WTC11 (cell line): ENCODE measurements around the gene PPP2R5A. TPM values are rescaled to one million over a fixed set of nuclear protein-coding genes. Genes with fewer than 3 reads are reported as not detected.

ENCODE experiments used
- ATAC-seq: fragments of 200-7000 bp; cut with Tn5 transposase; 2 replicates; pipeline ENCODE4 v1.10.0; 2021; ENCODE audit warnings: mild to moderate bottlenecking, moderate library complexity
- Bru-seq: library from RNA; stranded (reverse); fragments of 400-500 nt; gene quantifications from one replicate; lab custom pipeline; 2021; lab: Mats Ljungman, UMichigan
- CTCF ChIA-PET: fragments of 300-600 bp; sonication (Branson Sonifier 250); formaldehyde crosslinking; loops from one replicate; lab custom pipeline; 2021; ENCODE audit warnings: antibody characterized with exemption; lab: Charles Lee
- POLR2A ChIA-PET: fragments of 350-600 bp; sonication (Branson Sonifier 250); formaldehyde crosslinking; loops from one replicate; lab custom pipeline; 2021; ENCODE audit warnings: antibody characterized with exemption; lab: Charles Lee
- DNase-seq: peaks from one replicate; pipeline ENCODE4 v3.0.0; 2021; ENCODE audit warnings: low spot score
- H3K27ac Mint-ChIP-seq: 2 replicates; pipeline ENCODE4 v1.8.0; 2021; ENCODE audit warnings: mixed read lengths
- H3K27me3 Mint-ChIP-seq: 2 replicates; pipeline ENCODE4 v1.8.0; 2021; ENCODE audit warnings: low read depth, mild to moderate bottlenecking, moderate library complexity, mixed read lengths
- H3K36me3 Mint-ChIP-seq: 2 replicates; pipeline ENCODE4 v1.8.0; 2021; ENCODE audit warnings: mixed read lengths
- H3K4me1 Mint-ChIP-seq: 2 replicates; pipeline ENCODE4 v1.8.0; 2022; ENCODE audit warnings: mixed read lengths
- H3K4me3 Mint-ChIP-seq: 2 replicates; pipeline ENCODE4 v1.8.0; 2021; ENCODE audit warnings: mild to moderate bottlenecking, moderate library complexity, mixed read lengths
- H3K9me3 Mint-ChIP-seq: 2 replicates; pipeline ENCODE4 v1.8.0; 2021; ENCODE audit warnings: mixed read lengths
- AFF4 ChIP-seq: sonication (generic); formaldehyde crosslinking; IDR thresholded peaks from 2 replicates; pipeline ENCODE4 v1.8.1; 2023; ENCODE audit warnings: mild to moderate bottlenecking, missing genetic modification reagents, borderline replicate concordance
- ATF1 ChIP-seq: sonication (generic); formaldehyde crosslinking; IDR thresholded peaks from 2 replicates; pipeline ENCODE4 v1.8.1; 2023; ENCODE audit warnings: mild to moderate bottlenecking, moderate library complexity, missing genetic modification reagents
- E2F5 ChIP-seq: sonication (generic); formaldehyde crosslinking; IDR thresholded peaks from 2 replicates; pipeline ENCODE4 v1.8.1; 2022; ENCODE audit warnings: mild to moderate bottlenecking, moderate library complexity, missing genetic modification reagents
- ESRRA ChIP-seq: sonication (generic); formaldehyde crosslinking; IDR thresholded peaks from 2 replicates; pipeline ENCODE4 v1.8.1; 2022; ENCODE audit warnings: mild to moderate bottlenecking, missing genetic modification reagents, borderline replicate concordance
- FOXK1 ChIP-seq: sonication (generic); formaldehyde crosslinking; IDR thresholded peaks from 2 replicates; pipeline ENCODE4 v1.8.0; 2022; ENCODE audit warnings: mild to moderate bottlenecking, moderate library complexity, missing genetic modification reagents
- FOXP4 ChIP-seq: sonication (generic); formaldehyde crosslinking; IDR thresholded peaks from 2 replicates; pipeline ENCODE4 v1.8.0; 2022; ENCODE audit warnings: mild to moderate bottlenecking, missing genetic modification reagents
- GRHL2 ChIP-seq: fragments of 250-450 bp; sonication (Bioruptor Pico); IDR thresholded peaks from 2 replicates; pipeline ENCODE4 v1.8.0; 2022; ENCODE audit warnings: mild to moderate bottlenecking, moderate library complexity; ENCODE audit not compliant: insufficient replicate concordance, severe bottlenecking
- GTF2I ChIP-seq: fragments of 250-450 bp; sonication (Bioruptor Pico); conservative IDR thresholded peaks from 2 replicates; pipeline ENCODE4 v1.4.0; 2021; ENCODE audit warnings: mild to moderate bottlenecking
- IRF1 ChIP-seq: sonication (generic); formaldehyde crosslinking; IDR thresholded peaks from 2 replicates; pipeline ENCODE4 v1.8.0; 2023; ENCODE audit warnings: missing genetic modification reagents
- NFATC4 ChIP-seq: fragments of 250-450 bp; sonication (Bioruptor Pico); IDR thresholded peaks from 2 replicates; pipeline ENCODE4 v1.9.0; 2021; ENCODE audit warnings: mild to moderate bottlenecking
- NFYB ChIP-seq: sonication (generic); formaldehyde crosslinking; conservative IDR thresholded peaks from 2 replicates; pipeline ENCODE4 v1.8.0; 2022; ENCODE audit warnings: low read depth, missing genetic modification reagents
- NR1H2 ChIP-seq: sonication (generic); formaldehyde crosslinking; IDR thresholded peaks from 2 replicates; pipeline ENCODE4 v1.9.0; 2021; ENCODE audit warnings: mild to moderate bottlenecking, moderate library complexity, missing genetic modification reagents
- PRDM15 ChIP-seq: sonication (generic); formaldehyde crosslinking; IDR thresholded peaks from 2 replicates; pipeline ENCODE4 v1.8.0; 2022; ENCODE audit warnings: missing genetic modification reagents
- SP1 ChIP-seq: sonication (generic); formaldehyde crosslinking; conservative IDR thresholded peaks from 2 replicates; pipeline ENCODE4 v1.8.1; 2022; ENCODE audit warnings: missing genetic modification reagents
- USF1 ChIP-seq: sonication (generic); formaldehyde crosslinking; IDR thresholded peaks from 2 replicates; pipeline ENCODE4 v1.8.0; 2022; ENCODE audit warnings: mild to moderate bottlenecking, missing genetic modification reagents
- USF2 ChIP-seq: sonication (generic); formaldehyde crosslinking; IDR thresholded peaks from 2 replicates; pipeline ENCODE4 v1.8.1; 2023; ENCODE audit warnings: mild to moderate bottlenecking, missing genetic modification reagents, moderate library complexity
- ZNF512 ChIP-seq: sonication (generic); formaldehyde crosslinking; IDR thresholded peaks from 2 replicates; pipeline ENCODE4 v1.8.1; 2022; ENCODE audit warnings: missing genetic modification reagents, borderline replicate concordance
- ZNF671 ChIP-seq: fragments of 250-450 bp; sonication (Bioruptor Pico); IDR thresholded peaks from 2 replicates; pipeline ENCODE4 v1.8.0; 2021; ENCODE audit warnings: mild to moderate bottlenecking
- long read RNA-seq, 3 experiments: library from RNA in 1 of 3; library from capped mRNA in 1 of 3; library from polyadenylated mRNA in 1 of 3; unstranded in 2 of 3; stranded (forward) in 1 of 3; transcript quantifications; one replicate each; pipeline ENCODE4 v2.0.0, GENCODE V29; 2021
- total RNA-seq: library from RNA; stranded (reverse); gene quantifications from 3 replicates; pipeline ENCODE4 v1.2.3, GENCODE V29; 2021

Gene PPP2R5A
- total RNA-seq = 32.0 to 35.9 TPM (median 32.1 TPM) in 3 replicates
- Bru-seq, nascent RNA = percentile 73 among the genes with signal in this experiment
- long read RNA-seq, experiment 1, transcript PPP2R5A-201 (13 exons, 3,128 nt) = major isoform, 106 of 139 reads
- long read RNA-seq, experiment 1, partial matches to known transcripts = 12 of 139 reads
- long read RNA-seq, experiment 1, other reads (novel, unspliced or antisense) = 21 of 139 reads
- long read RNA-seq, experiment 2, transcript PPP2R5A-201 (13 exons, 3,128 nt) = major isoform, 24 of 59 reads
- long read RNA-seq, experiment 2, partial matches to known transcripts = 15 of 59 reads
- long read RNA-seq, experiment 2, other reads (novel, unspliced or antisense) = 20 of 59 reads
- long read RNA-seq, experiment 3, partial matches to known transcripts = 0 of 1 reads
- long read RNA-seq, experiment 3, other reads (novel, unspliced or antisense) = 1 of 1 reads

- Mint-ChIP-seq H3K9me3 (no peaks in the 10 kb centered on the region), H3K4me1 (peaks cover 36% of the 10 kb centered on the region), H3K27me3 (no peaks in the 10 kb centered on the region), H3K27ac (peak within 1 kb of the TSS; percentile 99), H3K36me3 (no peaks in the 10 kb centered on the region), H3K4me3 (peak within 1 kb of the TSS; percentile 98)
- CTCF ChIA-PET = interaction anchor here (0.6 to 1.6 kb wide), 19 partner anchors 9 to 770 kb away, joined by 3 to 20 read pairs (median 4); partner anchors contain the start of genes DTL and INTS7
- DNase-seq (peak; percentile 99), ATAC-seq (peak; percentile 93)
- POLR2A ChIA-PET = interaction anchor here (0.6 to 1.4 kb wide), 5 partner anchors 29 to 250 kb away, joined by 3 to 7 read pairs (median 5); partner anchors contain the start of genes DTL and INTS7
- TF ChIP-seq USF1 = peak; percentile 81
- TF ChIP-seq USF2 (CRISPR knock-in tag) = peak; percentile 83
- peak; percentile 59 for TF ChIP-seq FOXK1
- peak; percentile 27; the same call in 1 of the 2 replicates for TF ChIP-seq ESRRA (CRISPR knock-in tag)
- TF ChIP-seq NFYB (CRISPR knock-in tag) = peak; percentile 95
- TF ChIP-seq ZNF512 (CRISPR knock-in tag) = no peak
- peak; percentile 88; the same call in 1 of the 2 replicates for TF ChIP-seq AFF4 (CRISPR knock-in tag)
- TF ChIP-seq GRHL2 = no peak
- TF ChIP-seq E2F5 = peak; percentile 82; the same call in 1 of the 2 replicates
- no peak for TF ChIP-seq PRDM15 (CRISPR knock-in tag)
- no peak for TF ChIP-seq GTF2I (CRISPR knock-in tag)
- TF ChIP-seq NFATC4 = no peak
- no peak for TF ChIP-seq IRF1
- TF ChIP-seq ZNF671 (CRISPR knock-in tag) = no peak
- TF ChIP-seq SP1 (CRISPR knock-in tag) = peak; percentile 69
- TF ChIP-seq NR1H2 (CRISPR knock-in tag) = no peak
- TF ChIP-seq FOXP4 = 0 out of 2 replicates have a peak, but pooled peaks have one; percentile 62
- TF ChIP-seq ATF1 (CRISPR knock-in tag) = 0 out of 2 replicates have a peak, but pooled peaks have one; percentile 44
These were observed at the start of gene PPP2R5A for GRCh38 chr1:212284744-212285684. PPP2R5A (plus strand) TSS chr1:212285410; CDS start chr1:212286111, 701 bp downstream.
